Measurements from ENCODE around the gene SERPINB7. TPM values are rescaled to one million over a fixed set of nuclear protein-coding genes. Genes with fewer than 3 reads are reported as not detected.

Gene SERPINB7
- total RNA-seq, 4 donors from 2014 or later, result not detected

DNA sequence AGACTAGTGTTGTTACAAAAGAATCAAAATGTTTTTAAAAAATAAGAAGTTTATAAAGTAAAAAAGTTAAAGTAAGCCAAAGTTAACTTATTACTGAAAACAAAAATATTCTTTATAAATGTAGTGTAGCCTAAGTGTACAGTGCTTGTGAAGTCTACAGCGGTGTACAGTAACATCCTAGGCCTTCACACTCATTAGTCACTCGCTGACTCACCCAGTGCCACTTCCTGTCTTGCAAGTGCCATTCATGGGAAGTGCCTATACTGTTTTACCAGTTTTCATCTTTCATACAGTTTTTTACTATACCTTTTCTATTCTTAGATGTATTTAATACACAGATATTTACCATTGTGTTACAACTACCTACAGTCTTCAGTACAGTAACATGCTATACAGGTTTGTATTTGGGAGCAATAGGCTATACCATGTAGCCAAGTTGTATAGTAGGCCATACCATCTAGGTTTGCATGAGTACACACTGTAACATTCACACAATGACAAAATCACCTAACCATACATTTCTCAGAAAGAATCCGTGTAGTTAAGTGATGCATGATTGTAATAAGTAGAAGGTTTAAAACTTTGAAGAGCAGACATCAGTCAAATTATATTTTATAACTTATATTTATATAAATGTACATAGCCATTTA is 13.4 kb downstream of the SERPINB7 start:
- no peaks in the 10 kb centered on the region for H3K27me3 ChIP-seq
- in situ Hi-C loops (cut with MboI; ENCODE audit: low pct_ligation_motif_present in 1 of 4, low pct_unique_long_range_greater_than_20kb in 1 of 4, low sequenced_read_pairs in 3 of 4) (no loop called here), intact Hi-C loops (cut with DNase I; ENCODE audit: low total_unique reads) (no loop called here)
- no peak overlapping the region for H3K4me3 ChIP-seq
- 72 to 84% methylated on average over 3 of the region's 3 CpGs for WGBS, 2 donors (ENCODE audit: low coverage in 1 of 2)
- no peaks in the 10 kb centered on the region for H3K4me1 ChIP-seq
- H3K36me3 ChIP-seq, result no peaks in the 10 kb centered on the region
- TF ChIP-seq, protein P1, sequence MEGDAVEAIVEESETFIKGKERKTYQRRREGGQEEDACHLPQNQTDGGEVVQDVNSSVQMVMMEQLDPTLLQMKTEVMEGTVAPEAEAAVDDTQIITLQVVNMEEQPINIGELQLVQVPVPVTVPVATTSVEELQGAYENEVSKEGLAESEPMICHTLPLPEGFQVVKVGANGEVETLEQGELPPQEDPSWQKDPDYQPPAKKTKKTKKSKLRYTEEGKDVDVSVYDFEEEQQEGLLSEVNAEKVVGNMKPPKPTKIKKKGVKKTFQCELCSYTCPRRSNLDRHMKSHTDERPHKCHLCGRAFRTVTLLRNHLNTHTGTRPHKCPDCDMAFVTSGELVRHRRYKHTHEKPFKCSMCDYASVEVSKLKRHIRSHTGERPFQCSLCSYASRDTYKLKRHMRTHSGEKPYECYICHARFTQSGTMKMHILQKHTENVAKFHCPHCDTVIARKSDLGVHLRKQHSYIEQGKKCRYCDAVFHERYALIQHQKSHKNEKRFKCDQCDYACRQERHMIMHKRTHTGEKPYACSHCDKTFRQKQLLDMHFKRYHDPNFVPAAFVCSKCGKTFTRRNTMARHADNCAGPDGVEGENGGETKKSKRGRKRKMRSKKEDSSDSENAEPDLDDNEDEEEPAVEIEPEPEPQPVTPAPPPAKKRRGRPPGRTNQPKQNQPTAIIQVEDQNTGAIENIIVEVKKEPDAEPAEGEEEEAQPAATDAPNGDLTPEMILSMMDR (IDR thresholded peaks at IDR 0.05), result no peak
- no peak for TF ChIP-seq EP300 (IDR thresholded peaks at IDR 0.05; ENCODE audit: low read depth)
- no peak for TF ChIP-seq POLR2AphosphoS5 (IDR thresholded peaks at IDR 0.05)
- no peak for TF ChIP-seq POLR2A (IDR thresholded peaks at IDR 0.05)
- DNase-seq, result no peak
- H3K9me3 ChIP-seq, result no peaks in the 10 kb centered on the region
- H3K27ac ChIP-seq, result no peak overlapping the region

DNA sequence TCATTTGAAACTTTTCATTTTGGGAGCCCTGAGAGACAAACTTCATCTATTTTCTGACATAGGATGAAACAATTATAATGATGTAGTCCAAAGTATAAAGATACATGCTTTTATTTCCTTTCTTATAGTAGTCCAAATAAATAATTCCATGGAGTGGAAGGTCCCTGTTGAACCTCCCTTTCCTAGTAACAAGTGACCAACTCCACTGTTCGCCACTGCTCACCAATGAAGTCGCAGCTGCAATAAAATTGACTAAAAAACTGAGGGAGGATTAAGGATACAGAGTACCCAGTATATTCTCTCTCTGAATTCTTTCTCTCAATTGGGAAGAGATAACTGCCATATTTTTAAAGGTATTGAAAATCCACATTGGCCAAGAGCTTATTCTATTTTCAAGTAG is 14.1 kb downstream of the SERPINB7 start:
- no peak overlapping the region for H3K4me3 ChIP-seq
- in situ Hi-C loops (cut with MboI; ENCODE audit: low pct_ligation_motif_present in 1 of 4, low pct_unique_long_range_greater_than_20kb in 1 of 4, low sequenced_read_pairs in 3 of 4) (no loop called here), intact Hi-C loops (cut with DNase I; ENCODE audit: low total_unique reads) (no loop called here)
- H3K27me3 ChIP-seq, result no peaks in the 10 kb centered on the region
- H3K36me3 ChIP-seq, result no peaks in the 10 kb centered on the region
- no peaks in the 10 kb centered on the region for H3K9me3 ChIP-seq
- no peak overlapping the region for H3K27ac ChIP-seq
- no peaks in the 10 kb centered on the region for H3K4me1 ChIP-seq
- DNase-seq, result no peak
- TF ChIP-seq, protein P1 (IDR thresholded peaks at IDR 0.05), result no peak
- no peak for TF ChIP-seq EP300 (IDR thresholded peaks at IDR 0.05; ENCODE audit: low read depth)
- TF ChIP-seq POLR2AphosphoS5 (IDR thresholded peaks at IDR 0.05), result no peak
- TF ChIP-seq POLR2A (IDR thresholded peaks at IDR 0.05), result no peak
- WGBS, 2 donors (ENCODE audit: low coverage in 1 of 2), result 80 to 92% methylated on average over 2 of the region's 2 CpGs

DNA sequence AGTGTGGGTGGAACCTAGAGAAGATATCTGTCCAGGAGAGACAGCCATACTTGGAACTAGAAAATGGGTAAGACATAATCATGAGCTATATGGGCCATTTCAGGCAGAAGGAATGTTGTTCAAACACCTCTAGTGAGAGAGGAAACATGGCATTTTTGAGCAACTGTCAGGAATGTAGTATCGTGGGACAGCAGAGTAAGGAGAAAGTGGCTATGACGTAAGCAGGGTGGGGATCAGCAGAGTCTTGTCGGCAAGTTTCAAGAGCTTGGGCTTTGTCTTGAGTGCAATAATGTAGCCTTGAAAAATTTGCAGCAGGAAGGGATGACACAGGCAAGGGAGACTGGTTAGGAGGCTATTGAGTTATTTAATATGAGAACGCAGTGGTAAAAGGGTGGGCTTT is 20.4 kb downstream of the SERPINB7 start:
- intact Hi-C loops (cut with DNase I; ENCODE audit: low total_unique reads), result no loop called here
- WGBS, 2 donors (ENCODE audit: low coverage in 1 of 2), result 67 to 90% methylated on average over 4 of the region's 4 CpGs
- TF ChIP-seq POLR2A (IDR thresholded peaks at IDR 0.05) (no peak), EP300 (IDR thresholded peaks at IDR 0.05; ENCODE audit: low read depth) (no peak), POLR2AphosphoS5 (IDR thresholded peaks at IDR 0.05) (no peak)
- TF ChIP-seq, protein P1 (IDR thresholded peaks at IDR 0.05), result no peak
- Histone ChIP-seq H3K9me3 (no peaks in the 10 kb centered on the region), H3K4me3 (no peak overlapping the region), H3K27me3 (no peaks in the 10 kb centered on the region), H3K27ac (no peak overlapping the region), H3K4me1 (no peaks in the 10 kb centered on the region), H3K36me3 (no peaks in the 10 kb centered on the region)
- DNase-seq, result no peak
- in situ Hi-C loops (cut with MboI; ENCODE audit: low pct_ligation_motif_present in 1 of 4, low pct_unique_long_range_greater_than_20kb in 1 of 4, low sequenced_read_pairs in 3 of 4), result no loop called here

DNA sequence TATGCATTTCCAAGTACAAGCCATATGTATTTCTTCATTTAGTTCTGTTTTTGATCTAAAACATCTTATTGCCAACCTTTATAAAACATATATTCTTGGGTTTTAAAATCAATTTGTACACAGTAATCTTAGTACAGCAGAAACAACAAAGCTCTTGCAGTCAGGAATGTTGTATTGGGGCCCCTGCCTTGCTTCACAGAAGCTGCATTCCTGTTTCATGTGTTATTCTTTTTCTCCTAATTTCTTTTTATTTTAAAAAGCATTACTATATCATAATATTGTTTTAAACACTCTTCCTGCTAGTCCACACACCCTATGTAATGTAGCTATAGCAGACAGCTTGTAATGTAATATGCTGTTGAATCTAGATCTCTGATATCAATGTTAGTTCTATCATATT is 24.0 kb downstream of the SERPINB7 start:
- DNase-seq, result no peak
- Histone ChIP-seq H3K27me3 (no peaks in the 10 kb centered on the region), H3K36me3 (no peaks in the 10 kb centered on the region), H3K4me1 (no peaks in the 10 kb centered on the region), H3K9me3 (no peaks in the 10 kb centered on the region), H3K4me3 (no peak overlapping the region), H3K27ac (no peak overlapping the region)
- intact Hi-C loops (cut with DNase I; ENCODE audit: low total_unique reads) (no loop called here), in situ Hi-C loops (cut with MboI; ENCODE audit: low pct_ligation_motif_present in 1 of 4, low pct_unique_long_range_greater_than_20kb in 1 of 4, low sequenced_read_pairs in 3 of 4) (no loop called here)
- no peak for TF ChIP-seq POLR2A (IDR thresholded peaks at IDR 0.05)
- TF ChIP-seq, protein P1 (IDR thresholded peaks at IDR 0.05), result no peak
- no peak for TF ChIP-seq EP300 (IDR thresholded peaks at IDR 0.05; ENCODE audit: low read depth)
- TF ChIP-seq POLR2AphosphoS5 (IDR thresholded peaks at IDR 0.05), result no peak
